Measurements from ENCODE around the gene BCL11A.
"Not testable (repeated sequence)": the region's sequence is repeated elsewhere in the genome, so short reads cannot be mapped to it uniquely, and the experiment has no call there.

BCL11A gene

GRCh38 chr2:60422826-60423483, 130.5 kb downstream of the BCL11A start:
- DNase-seq, result no peak

GRCh38 chr2:60417210-60417609, 136.2 kb downstream of the BCL11A start:
- DNase-seq, result not testable (repeated sequence)

GRCh38 chr2:60416221-60417008, 137.0 kb downstream of the BCL11A start:
- no peak for DNase-seq

GRCh38 chr2:60415814-60416213, 137.6 kb downstream of the BCL11A start:
- no peak for DNase-seq

- DNase-seq, result no peak
Observed at GRCh38 chr2:60414495-60415138, 138.8 kb downstream of the BCL11A start.

- DNase-seq, result no peak
Observed at GRCh38 chr2:60413814-60414168, 139.7 kb downstream of the BCL11A start.

GRCh38 chr2:60413069-60413813, 140.2 kb downstream of the BCL11A start:
- no peak for DNase-seq

GRCh38 chr2:60412620-60413019, 140.8 kb downstream of the BCL11A start:
- DNase-seq, result no peak

GRCh38 chr2:60412027-60412426, 141.4 kb downstream of the BCL11A start:
- no peak for DNase-seq

- no peak for DNase-seq
Observed at GRCh38 chr2:60411295-60411694, 142.2 kb downstream of the BCL11A start.

GRCh38 chr2:60410456-60411146, 142.9 kb downstream of the BCL11A start:
- DNase-seq, result no peak

GRCh38 chr2:60409531-60409871, 144.0 kb downstream of the BCL11A start:
- no peak for DNase-seq

GRCh38 chr2:60408811-60409530, 144.5 kb downstream of the BCL11A start:
- no peak for DNase-seq

- no peak for DNase-seq
Observed at GRCh38 chr2:60408207-60408606, 145.2 kb downstream of the BCL11A start.

GRCh38 chr2:60407398-60407797, 146.1 kb downstream of the BCL11A start:
- DNase-seq, result no peak

GRCh38 chr2:60406192-60406591, 147.3 kb downstream of the BCL11A start:
- DNase-seq, result no peak

- no peak for DNase-seq
Observed at GRCh38 chr2:60405271-60405919, 148.1 kb downstream of the BCL11A start.
